Colonic mucosa (tissue), 4 donors: ENCODE data around the gene TNRC6B. TPM values are rescaled to one million over a fixed set of nuclear protein-coding genes. Genes with fewer than 3 reads are reported as not detected.

ENCODE experiments used
- DNase-seq: peaks from one replicate; pipeline ENCODE4 v3.0.0-alpha.2; 2020
- H3K27ac ChIP-seq: fragments of 200-600 bp; one replicate; pipeline ENCODE4 v1.8.0; 2021
- H3K27me3 ChIP-seq: fragments of 200-600 bp; one replicate; pipeline ENCODE4 v1.8.0; 2021
- H3K36me3 ChIP-seq: fragments of 200-600 bp; one replicate; pipeline ENCODE4 v1.8.0; 2021
- H3K4me1 ChIP-seq: fragments of 200-600 bp; one replicate; pipeline ENCODE4 v1.8.0; 2021; ENCODE audit warnings: mild to moderate bottlenecking
- H3K4me3 ChIP-seq: fragments of 200-600 bp; one replicate; pipeline ENCODE4 v1.8.0; 2021
- H3K9ac ChIP-seq, 2 donors: one replicate each; pipeline ENCODE4 v1.7.0; 2013; ENCODE audit warnings: control low read depth in 2 of 2, low read depth in 2 of 2, low read length in 2 of 2
- H3K9me3 ChIP-seq: fragments of 200-600 bp; one replicate; pipeline ENCODE4 v1.8.0; 2021
- intact Hi-C: fragments of 100-400 bp; cut with DNase I; formaldehyde crosslinking; loops from one replicate; pipeline ENCODE4 v1.14.1; 2022
- total RNA-seq, 2 donors: library from RNA; stranded (reverse); fragmentation: NEBNext Ultra II Directional in 1 of 2; extraction: Animal tissue kit (Norgen Biotek cat#: 25700) in 1 of 2; gene quantifications; one replicate each; pipeline ENCODE4 v1.2.1, GENCODE V29; 2021
- TF ChIP-seq, protein P1 (sequence below): fragments of 200-600 bp; IDR thresholded peaks from one replicate; pipeline ENCODE4 v1.8.0; 2022; ENCODE audit warnings: antibody characterized with exemption, mild to moderate bottlenecking
- donor health status: healthy.
- donor health status: DM: no; HTN: no; CAD: no.
- donor health status: DM: no; HTN: no; CAD: no.

TNRC6B gene
- total RNA-seq, 2 donors from 2014 or later: 38.7 to 47.4 TPM

DNA sequence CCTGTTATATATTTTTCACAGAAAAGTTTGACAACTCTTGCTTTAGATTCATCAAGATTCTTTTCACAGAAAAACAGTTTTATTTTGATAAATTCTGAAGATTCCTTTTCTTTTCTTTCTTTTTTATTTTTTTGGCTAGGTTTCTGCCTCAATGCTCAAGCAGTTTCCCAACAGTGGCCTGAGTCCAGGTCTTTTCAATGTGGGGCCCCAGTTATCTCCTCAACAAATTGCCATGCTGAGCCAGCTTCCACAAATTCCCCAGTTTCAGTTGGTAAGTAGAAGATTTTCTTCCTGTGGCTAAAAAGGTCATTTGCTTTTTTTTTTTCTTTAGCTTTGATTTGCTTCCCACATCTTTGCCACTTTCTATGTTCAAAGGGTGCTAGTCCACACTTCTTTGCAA, 122.6 kb downstream of the TNRC6B start:
- TF ChIP-seq, protein P1, sequence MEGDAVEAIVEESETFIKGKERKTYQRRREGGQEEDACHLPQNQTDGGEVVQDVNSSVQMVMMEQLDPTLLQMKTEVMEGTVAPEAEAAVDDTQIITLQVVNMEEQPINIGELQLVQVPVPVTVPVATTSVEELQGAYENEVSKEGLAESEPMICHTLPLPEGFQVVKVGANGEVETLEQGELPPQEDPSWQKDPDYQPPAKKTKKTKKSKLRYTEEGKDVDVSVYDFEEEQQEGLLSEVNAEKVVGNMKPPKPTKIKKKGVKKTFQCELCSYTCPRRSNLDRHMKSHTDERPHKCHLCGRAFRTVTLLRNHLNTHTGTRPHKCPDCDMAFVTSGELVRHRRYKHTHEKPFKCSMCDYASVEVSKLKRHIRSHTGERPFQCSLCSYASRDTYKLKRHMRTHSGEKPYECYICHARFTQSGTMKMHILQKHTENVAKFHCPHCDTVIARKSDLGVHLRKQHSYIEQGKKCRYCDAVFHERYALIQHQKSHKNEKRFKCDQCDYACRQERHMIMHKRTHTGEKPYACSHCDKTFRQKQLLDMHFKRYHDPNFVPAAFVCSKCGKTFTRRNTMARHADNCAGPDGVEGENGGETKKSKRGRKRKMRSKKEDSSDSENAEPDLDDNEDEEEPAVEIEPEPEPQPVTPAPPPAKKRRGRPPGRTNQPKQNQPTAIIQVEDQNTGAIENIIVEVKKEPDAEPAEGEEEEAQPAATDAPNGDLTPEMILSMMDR: no peak
- intact Hi-C loops: no loop called here
- H3K36me3 ChIP-seq: no peaks in the 10 kb centered on the region
- no peak overlapping the region for H3K9ac ChIP-seq
- H3K9me3 ChIP-seq: no peaks in the 10 kb centered on the region
- no peaks in the 10 kb centered on the region for H3K27me3 ChIP-seq
- DNase-seq: no peak
- H3K4me3 ChIP-seq: no peak overlapping the region
- H3K27ac ChIP-seq: no peak overlapping the region
- no peaks in the 10 kb centered on the region for H3K4me1 ChIP-seq

DNA sequence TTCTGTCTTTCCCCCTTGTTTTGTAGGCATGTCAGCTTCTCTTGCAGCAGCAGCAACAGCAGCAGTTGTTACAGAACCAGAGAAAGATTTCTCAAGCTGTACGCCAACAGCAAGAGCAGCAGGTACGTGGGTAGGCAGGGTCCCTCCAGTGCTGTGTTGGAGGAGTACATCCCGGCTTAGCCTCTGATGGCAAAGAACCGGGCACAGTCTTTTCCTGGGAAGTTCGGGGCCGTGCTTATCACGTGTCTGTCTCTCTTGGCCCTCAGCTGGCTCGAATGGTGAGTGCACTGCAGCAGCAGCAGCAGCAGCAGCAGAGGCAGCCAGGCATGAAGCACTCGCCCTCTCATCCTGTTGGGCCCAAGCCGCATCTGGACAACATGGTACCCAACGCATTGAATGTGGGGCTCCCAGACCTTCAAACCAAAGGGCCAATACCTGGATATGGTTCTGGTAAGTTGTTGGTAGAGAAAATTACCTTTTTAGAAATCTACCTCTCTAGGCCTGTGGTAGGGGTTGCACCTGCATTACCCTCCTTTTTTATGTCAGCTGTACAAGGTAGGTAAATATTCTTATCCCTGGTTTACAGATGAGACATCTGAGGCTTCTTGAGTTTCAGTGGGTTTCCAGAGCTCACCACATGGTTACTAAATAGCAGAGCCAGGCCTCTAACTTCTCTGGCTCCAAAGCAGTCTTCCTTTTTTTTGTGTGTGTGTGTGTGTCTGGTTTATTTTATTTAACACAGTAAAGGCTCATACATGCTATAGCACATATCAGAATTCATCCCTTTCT, 123.4 kb downstream of the TNRC6B start:
- TF ChIP-seq, protein P1: no peak

DNA sequence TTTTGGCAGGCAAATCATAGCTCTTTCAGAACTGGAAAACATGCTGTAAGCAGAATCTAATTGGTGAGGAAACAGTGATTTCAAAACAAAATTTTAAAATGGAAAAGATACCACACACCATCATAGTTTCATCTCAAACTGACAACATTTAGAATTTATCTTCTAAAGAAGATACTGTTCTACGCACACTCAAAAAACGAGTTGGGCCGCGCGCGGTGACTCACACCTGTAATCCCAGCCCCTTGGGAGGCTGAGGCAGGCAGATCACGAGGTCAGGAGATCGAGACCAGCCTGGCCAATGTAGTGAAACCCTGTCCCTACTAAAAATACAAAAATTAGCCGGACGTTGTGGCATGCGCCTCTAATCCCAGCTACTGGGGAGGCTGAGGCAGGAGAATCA, 124.4 kb downstream of the TNRC6B start:
- intact Hi-C loops: no loop called here
- H3K9ac ChIP-seq: no peak overlapping the region
- DNase-seq: no peak
- H3K36me3 ChIP-seq: no peaks in the 10 kb centered on the region
- H3K4me3 ChIP-seq: no peak overlapping the region
- H3K4me1 ChIP-seq: no peaks in the 10 kb centered on the region
- no peaks in the 10 kb centered on the region for H3K27me3 ChIP-seq
- no peaks in the 10 kb centered on the region for H3K9me3 ChIP-seq
- no peak overlapping the region for H3K27ac ChIP-seq
- TF ChIP-seq, protein P1: no peak

More for the DNA sequence above, 123.4 kb downstream of the TNRC6B start:
- H3K4me1 ChIP-seq: no peaks in the 10 kb centered on the region
- H3K4me3 ChIP-seq: no peak overlapping the region
- no peak for DNase-seq
- intact Hi-C loops: no loop called here
- H3K36me3 ChIP-seq: no peaks in the 10 kb centered on the region
- no peak overlapping the region for H3K27ac ChIP-seq
- no peaks in the 10 kb centered on the region for H3K27me3 ChIP-seq
- no peak overlapping the region for H3K9ac ChIP-seq
- no peaks in the 10 kb centered on the region for H3K9me3 ChIP-seq

DNA sequence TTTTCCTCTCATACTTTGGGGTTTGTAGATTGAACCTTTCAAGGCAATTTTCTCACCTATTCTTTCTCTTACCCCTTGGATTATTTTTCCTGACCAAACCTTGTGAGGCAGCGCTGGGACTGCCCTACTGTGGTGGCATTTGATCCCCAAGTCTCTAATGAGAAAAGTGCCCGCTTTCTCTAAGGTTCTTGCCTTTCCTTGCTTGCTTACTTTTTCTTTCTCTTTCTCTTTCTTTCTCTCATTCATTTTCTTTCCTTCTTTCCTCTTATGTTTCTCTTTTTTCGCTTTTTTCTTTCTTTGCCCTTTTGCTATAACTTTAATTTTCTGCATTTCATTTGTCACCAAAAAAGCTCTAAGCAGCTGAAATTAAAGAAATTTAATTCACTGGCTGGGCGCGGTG, 127.9 kb downstream of the TNRC6B start:
- Histone ChIP-seq H3K9ac (no peak overlapping the region), H3K9me3 (no peaks in the 10 kb centered on the region), H3K27me3 (no peaks in the 10 kb centered on the region), H3K4me1 (no peaks in the 10 kb centered on the region), H3K4me3 (no peak overlapping the region), H3K27ac (no peak overlapping the region), H3K36me3 (no peaks in the 10 kb centered on the region)
- TF ChIP-seq, protein P1: no peak
- DNase-seq: no peak
- intact Hi-C loops: no loop called here

DNA sequence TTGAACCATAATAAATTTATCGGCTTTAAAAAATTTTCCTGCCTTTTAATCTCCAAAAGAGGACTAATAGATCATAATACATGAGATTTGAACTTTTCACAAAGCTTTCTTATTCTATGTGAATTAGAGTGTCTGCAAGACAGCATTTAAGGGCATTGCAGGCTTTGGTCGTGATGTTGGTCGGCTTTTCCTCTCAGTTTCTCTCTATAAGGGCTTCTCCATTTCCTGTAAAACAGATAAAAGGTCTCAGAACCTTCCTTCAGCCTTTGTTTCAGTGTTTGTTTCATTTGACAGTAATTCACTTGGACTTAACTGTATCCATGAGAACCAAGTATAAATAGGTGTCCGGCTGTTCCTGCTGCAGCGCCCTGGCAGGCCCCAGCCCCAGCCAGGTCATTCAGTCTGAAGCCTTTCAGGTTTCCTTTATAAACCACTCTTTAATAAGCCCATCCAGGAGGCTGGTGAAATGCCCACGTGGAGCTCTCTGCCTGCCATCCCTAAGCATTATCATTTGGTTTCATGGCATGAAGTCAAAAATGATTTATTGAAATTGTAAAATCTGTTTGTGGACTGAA, 131.4 kb downstream of the TNRC6B start:
- H3K36me3 ChIP-seq: no peaks in the 10 kb centered on the region
- H3K9ac ChIP-seq: no peak overlapping the region
- no peak for DNase-seq
- H3K27me3 ChIP-seq: no peaks in the 10 kb centered on the region
- no peak overlapping the region for H3K27ac ChIP-seq
- H3K4me3 ChIP-seq: no peak overlapping the region
- no peaks in the 10 kb centered on the region for H3K9me3 ChIP-seq
- H3K4me1 ChIP-seq: no peaks in the 10 kb centered on the region
- intact Hi-C loops: no loop called here
- TF ChIP-seq, protein P1: no peak
